GM21390 (cell line): ENCODE measurements around the gene PATE3.

Experiments
- ATAC-seq: cut with Tn5 transposase; IDR thresholded peaks from one replicate; pipeline ENCODE4 v1.9.1; 2021; ENCODE audit not compliant: unreplicated experiment

PATE3 gene, protein sequence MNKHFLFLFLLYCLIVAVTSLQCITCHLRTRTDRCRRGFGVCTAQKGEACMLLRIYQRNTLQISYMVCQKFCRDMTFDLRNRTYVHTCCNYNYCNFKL

GRCh38 chr11:125787827-125788226, at the start of gene PATE3:
Gene PATE3, plus strand, starts transcription at chr11:125788127. Its CDS starts 25 bp downstream, at chr11:125788152.
- ATAC-seq = no peak

GRCh38 chr11:125740617-125741016, 47.3 kb upstream of the PATE3 start:
- ATAC-seq = no peak

DNA sequence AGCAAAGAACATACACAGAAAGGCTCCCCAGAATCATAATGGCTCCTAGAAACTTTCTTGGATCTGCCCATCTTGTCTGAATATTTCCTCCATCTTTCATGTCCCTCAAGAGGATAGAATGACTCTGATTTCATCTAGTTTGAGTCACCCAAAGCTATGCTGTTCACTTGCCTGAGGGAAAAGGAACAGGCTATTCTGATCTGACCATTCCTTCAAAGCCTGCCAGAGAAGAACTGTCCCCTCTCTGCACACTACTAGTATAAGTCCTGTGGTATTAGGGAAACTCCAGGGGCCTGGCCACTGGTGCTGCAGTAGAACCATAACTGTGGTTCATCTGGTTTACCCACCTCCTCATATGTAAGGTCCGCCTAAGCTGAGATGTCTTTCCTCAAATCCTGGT, 44.2 kb upstream of the PATE3 start:
- ATAC-seq = no peak

- no peak for ATAC-seq
These were observed 41.9 kb upstream of the PATE3 start, which contains the start of gene PATE1 for GRCh38 chr11:125745979-125746378. Gene PATE1, plus strand, starts transcription at chr11:125746279. Its CDS starts 26 bp downstream, at chr11:125746305.

DNA sequence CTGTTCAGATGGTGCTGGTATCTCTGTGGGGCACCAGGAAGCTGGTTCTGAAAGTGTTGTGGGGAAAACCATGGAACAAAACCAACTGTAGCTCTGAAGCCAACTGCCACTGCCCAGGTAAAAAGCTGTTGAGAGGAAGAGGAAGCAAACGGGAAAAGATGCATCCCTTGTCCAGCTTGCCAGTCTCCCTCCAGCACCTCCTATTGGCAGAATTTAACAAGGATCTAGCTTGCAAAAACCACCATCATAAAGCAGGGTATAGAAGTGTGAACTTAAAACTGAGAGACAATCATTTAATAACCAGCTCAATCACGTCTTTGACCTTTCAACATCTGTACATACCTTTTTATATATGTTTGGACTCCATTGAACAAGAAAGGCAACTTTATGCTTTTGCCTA, 37.3 kb upstream of the PATE3 start:
- ATAC-seq = no peak

- ATAC-seq = no peak
These were observed 31.9 kb upstream of the PATE3 start for GRCh38 chr11:125756050-125756449.

- no peak for ATAC-seq
These were observed 25.5 kb upstream of the PATE3 start for GRCh38 chr11:125762445-125762844.

GRCh38 chr11:125763483-125763882, 24.4 kb upstream of the PATE3 start:
- ATAC-seq = no peak

- ATAC-seq = no peak
These were observed 21.7 kb upstream of the PATE3 start for GRCh38 chr11:125766251-125766650.

GRCh38 chr11:125768336-125769046, 19.4 kb upstream of the PATE3 start:
- no peak for ATAC-seq

GRCh38 chr11:125770583-125770982, 17.3 kb upstream of the PATE3 start:
- ATAC-seq = no peak

DNA sequence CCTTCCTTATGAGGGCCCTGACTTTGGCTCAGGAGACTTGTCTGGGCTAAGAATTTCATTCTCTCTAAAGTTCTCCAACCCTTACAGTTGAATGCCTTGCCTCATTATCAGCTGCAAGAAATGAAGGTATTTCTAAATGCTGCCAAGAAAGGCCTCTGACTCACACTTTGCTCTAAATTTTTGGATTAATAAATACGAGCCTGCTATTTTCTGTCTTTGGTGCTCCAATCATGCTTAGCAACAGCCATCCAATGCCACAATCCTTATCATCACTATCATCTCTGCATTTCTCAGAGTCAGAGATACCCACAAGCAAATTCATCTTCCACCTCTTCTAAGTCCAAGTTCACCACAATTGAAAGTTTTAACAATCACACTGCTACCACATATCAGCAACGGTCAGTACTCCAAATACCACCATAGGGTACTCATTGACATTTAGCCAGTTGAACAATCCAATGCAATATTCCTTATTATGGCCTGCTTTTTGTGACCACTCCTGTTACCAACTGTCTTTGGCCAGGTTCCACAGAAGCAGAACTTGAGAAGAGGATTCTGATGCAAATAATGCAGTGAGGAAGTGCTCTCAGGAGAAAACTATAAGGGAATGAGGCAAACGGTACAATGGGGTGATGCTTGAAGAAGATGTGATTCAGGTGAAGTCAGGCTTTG, 15.0 kb upstream of the PATE3 start:
- ATAC-seq = no peak

DNA sequence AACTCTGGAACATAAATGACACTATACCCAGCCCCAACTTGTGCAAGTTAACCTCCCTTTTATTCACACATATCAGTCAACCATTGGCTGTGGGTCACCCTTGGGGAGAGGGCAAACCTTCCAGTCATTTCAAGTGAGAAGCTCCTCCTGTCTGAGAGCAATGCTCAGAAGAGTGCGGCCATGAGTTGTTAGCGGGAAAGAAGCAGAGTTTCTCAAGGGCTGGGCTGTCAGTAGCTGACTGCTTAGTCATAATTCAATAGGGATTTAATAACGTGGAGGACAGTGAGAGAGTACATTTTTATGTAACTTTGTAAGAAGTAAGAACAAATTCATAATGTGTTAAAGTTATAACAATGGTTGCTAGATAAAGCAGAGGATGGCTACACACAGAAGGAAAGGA, 14.4 kb upstream of the PATE3 start:
- ATAC-seq = no peak

DNA sequence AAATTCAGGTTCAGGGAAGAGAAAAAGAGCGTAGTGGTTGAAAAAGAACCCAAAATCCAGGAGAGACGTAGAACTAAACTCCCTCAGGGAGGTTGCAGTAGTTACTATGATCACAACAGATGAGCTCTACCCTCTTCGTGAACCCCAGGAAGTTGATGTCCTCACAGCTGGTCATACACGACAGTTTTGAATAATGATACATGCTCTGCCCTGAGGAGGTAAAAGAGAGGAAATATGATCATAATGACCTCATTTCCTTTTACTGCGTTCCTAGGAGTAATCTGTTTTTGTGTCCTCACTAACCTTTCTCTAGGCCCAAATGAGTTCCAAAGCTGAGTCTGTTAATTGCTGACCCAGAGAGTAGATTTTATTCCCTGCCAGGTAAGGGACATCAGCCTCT, 10.6 kb upstream of the PATE3 start:
- no peak for ATAC-seq

DNA sequence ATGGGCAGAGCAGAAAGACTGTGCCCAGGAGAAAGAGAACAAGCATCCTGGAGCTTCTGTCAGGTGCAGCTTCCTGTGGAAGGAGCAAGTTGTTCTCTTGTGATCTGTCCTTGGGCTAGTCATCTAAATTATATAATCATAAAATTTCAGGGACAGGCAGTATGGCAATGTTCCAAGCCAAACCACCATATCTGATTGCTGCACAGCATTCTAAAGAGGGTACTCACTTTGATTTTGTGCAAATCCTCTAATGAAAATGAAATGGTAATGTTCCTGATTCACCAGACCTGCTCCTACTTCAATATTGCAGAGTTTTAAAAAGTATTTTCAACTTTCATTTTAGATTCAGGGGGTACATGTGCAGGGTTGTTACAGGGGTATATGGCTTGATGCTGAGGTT, 9.2 kb upstream of the PATE3 start, which contains the start of gene PATE2:
Gene PATE2, minus strand, starts transcription at position 101 of the 400 bp plus-strand sequence. Its CDS starts 55 bp downstream, at position 46.
- no peak for ATAC-seq

DNA sequence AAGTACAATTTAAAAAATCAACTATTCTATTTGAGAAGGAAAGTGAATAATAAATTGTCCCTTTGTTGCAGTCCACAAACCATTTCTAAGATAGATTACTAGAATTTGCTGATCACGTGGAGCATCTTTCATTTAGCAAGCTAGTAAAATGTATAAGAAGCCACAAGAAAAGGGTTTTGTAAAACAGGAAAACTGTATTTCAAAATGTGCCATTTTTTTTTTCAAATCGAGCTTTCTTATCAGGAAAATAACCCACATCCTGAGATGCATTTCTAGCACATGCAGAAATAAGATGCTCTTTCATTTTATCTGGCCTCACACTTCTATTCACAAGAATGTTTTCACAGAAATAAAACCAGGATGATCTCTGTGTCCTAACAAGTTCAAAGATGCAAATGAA, 3.2 kb upstream of the PATE3 start:
- no peak for ATAC-seq

DNA sequence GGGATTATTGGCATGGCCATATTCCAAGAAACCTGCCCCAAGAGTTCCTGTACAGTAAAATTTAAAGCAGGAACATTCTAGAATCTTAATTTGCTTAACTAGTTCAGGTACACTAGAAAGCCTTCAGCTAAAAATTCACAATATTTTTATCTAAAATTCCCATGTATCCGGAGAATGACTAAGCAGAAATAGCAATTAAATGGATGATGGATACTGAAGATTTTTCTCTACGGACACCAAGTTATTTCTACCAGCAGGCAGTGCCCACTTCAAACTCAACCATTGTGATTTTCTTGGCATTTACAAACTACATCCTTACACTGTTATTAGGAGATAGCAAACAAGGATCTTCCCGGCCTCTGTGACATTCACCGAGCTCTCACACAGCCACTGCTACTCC, 2.9 kb downstream of the PATE3 start:
- no peak for ATAC-seq

GRCh38 chr11:125797641-125798040, 9.7 kb downstream of the PATE3 start:
- ATAC-seq = no peak

- ATAC-seq = no peak
These were observed 11.9 kb downstream of the PATE3 start for GRCh38 chr11:125799808-125800207.

- no peak for ATAC-seq
These were observed 14.5 kb downstream of the PATE3 start for GRCh38 chr11:125802387-125802786.

DNA sequence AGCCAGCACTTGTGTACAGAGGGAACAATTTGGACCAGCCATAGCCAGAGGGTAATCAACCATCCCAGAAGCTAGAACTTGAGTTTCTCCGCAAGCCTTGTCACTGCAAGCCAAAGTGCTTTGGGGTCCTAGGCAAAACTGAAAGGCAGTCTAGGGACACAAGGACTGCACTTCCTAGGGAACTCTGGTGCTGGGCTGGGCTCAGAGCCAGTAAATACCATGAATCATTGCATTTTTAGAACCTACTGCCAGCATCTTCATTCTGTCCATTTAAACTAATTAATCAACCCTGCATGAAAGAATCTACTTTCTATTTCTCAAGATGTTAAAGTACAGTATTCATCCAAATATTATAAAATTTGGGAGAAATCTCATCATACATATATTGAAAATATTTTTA, 20.0 kb downstream of the PATE3 start:
- ATAC-seq = no peak

- ATAC-seq = no peak
These were observed 45.1 kb downstream of the PATE3 start, which contains the start of gene PATE4 for GRCh38 chr11:125833016-125833415. Gene PATE4, plus strand, starts transcription at chr11:125833316. Its CDS starts 44 bp downstream, at chr11:125833360.
